ENCODE measurements around the gene JPH2.
"Not testable (repeated sequence)": the region's sequence is repeated elsewhere in the genome, so short reads cannot be mapped to it uniquely, and the experiment has no call there.

JPH2 gene
- 0 to 0.04 reads per million in 2 donors for total RNA-seq

DNA sequence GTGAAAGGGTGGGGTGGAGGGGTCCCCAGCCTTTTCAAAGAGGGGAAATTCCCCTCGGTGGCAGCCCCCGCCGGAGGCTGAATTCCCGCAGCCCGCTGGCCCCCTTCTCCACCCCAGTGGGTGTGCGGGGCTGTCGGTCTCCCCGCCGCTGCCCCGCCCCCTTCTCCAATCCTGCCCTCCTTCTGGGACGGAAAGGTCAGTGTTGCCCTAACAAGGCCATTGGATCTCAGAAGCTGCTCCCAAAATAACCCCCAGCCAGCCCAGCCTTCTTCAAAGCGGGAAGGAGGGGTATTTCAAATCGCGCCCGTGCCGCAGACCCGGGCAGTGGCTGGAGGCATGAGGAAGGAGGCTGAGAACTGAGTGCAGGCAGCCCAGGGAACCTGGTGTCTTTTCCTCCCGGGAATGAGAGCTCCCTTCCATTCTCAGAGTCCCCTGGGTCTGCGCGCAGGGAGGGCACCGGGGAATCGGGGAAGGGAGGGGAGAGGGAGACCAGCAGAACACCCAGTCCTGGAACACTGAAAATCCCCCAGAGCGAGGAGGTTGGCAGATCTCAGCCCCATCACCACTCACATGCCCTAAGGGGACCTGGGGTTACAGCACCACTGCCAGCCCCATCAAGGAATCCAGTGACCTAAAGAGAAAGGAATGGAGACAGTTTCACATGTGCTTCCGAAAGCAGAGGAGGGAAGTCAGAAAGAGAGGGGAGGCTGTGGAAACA is at the start of gene JPH2:
Gene JPH2, minus strand, starts transcription at position 135 of the 718 bp plus-strand sequence. CDS start 483 bp downstream, outside the sequence.
- no peak for DNase-seq

DNA sequence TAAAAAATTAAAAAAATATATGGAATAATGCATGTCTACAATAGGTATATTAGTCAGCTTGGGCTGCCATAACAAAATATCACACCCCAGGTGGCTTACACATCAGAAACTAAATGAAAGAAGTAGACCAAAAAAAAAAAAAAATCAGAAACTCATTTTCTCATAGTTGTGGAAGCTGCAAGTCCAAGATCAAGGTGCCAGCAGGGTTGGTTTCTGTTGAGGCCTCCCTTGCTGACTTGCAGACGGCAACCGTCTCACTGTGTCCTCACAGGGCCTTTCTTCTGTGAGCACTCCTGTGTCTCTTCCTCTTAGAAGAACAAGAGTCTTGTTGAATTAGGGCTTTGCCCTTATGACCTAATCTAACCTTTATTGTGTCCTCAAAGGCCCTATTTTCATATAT is 48.7 kb upstream of the JPH2 start:
- DNase-seq = no peak

DNA sequence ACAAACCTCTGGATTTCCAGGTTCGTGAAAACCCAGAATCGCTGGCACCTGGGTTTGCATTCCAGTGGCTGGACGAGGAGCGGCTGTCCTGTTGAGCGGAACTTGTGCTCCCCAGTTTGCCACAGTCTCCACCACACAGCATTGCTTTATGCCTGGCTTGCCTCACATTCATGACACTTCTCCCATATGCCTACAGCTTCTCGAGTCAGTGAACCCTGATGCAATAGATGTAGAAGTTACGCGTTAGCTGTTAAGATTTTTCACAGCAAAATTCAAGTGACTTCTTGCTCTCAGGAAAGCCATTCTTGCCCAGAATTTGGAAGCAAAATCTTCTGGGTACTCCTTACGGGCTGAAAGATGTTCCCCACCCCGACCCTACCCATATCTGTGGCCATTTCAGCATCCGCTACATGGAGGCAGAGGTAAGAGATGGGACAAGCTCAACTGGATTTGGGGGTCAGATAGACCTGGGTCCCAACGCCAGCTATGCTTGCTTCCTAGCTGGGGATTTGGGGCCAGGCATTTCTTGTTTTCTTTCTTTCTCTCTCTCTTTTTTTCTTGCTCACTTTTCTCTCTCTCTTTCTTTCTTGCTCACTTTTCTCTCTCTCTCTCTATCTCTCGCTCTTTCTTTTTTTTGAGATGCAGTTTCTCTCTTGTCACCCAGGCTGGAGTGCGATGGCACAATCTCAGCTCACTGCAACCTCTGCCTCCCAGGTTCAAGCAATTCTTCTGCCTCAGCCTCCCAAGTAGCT is 47.8 kb upstream of the JPH2 start:
- DNase-seq = no peak

DNA sequence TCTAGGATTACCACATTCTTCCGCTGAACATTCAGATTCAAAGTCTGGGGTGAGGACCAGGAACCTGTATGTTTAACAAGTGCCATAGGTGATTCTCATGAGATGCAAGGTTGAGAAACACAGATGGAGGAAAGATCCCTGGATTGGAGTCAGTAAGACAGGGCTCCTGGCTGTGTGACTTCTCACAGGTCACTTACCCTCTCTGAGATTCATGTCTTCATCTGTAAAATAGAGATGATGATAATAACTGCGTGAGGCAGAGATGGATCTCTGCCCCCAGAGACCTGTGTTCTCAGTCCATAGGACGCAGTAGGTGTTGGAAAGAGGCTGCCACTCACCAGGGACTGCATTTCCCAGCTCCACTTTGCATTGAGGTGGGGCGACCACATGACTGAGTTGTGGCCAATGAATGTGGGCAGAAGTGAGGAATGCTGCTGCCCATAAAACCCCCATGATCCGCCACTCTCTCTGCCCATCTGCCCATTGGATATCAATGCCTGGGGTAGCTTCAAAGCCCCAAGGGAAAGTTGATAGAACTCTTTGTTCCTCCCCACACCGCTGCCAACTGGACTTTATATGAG is 46.5 kb upstream of the JPH2 start:
- no peak for DNase-seq

DNA sequence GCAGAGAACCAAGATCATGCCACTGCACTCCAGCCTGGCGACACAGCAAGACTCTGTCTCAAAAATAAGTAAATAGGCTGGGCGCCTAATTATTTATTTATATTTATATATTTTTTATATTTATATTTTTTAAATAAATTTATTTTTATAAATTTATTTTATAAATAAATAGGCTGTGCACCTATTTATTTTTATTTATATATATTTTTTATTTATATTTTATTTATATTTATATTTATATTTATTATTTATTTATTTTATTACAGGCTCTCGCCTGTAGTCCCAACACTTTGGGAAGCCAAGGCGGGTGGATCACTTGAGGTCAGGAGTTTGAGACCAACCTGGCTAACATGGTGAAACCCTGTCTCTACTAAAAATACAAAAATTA is 45.5 kb upstream of the JPH2 start:
- DNase-seq = not testable (repeated sequence)

DNA sequence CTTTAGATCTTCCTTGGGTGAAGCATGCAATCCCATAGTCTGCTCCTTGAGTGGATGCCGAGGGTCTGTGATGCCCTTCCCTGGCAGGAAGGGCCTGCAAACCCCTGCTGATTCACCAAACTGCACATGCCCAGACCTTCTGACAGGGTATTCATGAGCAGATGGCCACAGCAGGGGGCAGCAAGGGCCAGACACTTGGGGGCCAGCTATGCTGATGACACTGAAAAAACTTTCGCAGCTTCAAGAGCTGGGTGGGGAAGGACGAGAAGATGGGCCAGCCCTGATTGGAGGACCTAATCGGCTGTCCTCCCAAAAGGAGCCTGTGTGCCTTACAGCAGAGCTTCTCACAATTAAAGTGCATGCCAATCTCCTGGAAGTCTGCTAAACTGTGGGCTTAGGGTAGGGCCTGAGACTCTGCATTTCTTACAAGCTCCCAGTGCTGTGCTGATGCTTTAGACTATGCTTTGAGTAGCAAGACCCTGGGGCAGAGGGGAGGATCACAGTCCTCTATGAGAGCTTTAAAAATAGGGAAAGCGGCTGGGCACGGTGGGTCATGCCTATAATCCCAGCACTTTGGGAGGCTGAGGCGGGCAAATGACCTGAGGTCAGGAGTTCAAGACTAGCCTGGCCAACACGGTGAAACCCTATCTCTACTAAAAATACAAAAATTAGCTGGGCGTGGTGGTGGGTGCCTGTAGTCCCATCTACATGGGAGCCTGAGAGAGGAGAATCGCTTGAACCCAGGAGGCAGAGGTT is 44.9 kb upstream of the JPH2 start:
- DNase-seq = no peak

DNA sequence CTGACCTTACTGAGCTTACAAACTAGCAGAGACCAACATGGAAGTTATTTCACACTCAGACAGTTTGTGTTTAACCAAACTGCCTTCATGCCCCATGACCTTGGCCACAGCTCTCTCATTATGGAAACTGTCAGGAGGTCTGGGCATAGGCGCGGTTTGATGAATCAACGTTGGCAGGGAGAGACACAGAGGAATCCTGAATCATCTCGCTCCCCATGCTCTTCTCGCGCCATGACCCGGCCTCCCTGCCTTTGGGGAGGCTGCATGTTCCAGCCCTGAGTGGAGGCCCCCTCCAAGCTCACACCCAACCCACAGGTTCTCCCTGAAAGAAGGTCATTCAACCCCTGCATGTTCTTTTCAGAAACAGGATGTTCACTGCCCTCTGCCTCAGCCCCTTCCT is 44.2 kb upstream of the JPH2 start:
- DNase-seq = no peak

DNA sequence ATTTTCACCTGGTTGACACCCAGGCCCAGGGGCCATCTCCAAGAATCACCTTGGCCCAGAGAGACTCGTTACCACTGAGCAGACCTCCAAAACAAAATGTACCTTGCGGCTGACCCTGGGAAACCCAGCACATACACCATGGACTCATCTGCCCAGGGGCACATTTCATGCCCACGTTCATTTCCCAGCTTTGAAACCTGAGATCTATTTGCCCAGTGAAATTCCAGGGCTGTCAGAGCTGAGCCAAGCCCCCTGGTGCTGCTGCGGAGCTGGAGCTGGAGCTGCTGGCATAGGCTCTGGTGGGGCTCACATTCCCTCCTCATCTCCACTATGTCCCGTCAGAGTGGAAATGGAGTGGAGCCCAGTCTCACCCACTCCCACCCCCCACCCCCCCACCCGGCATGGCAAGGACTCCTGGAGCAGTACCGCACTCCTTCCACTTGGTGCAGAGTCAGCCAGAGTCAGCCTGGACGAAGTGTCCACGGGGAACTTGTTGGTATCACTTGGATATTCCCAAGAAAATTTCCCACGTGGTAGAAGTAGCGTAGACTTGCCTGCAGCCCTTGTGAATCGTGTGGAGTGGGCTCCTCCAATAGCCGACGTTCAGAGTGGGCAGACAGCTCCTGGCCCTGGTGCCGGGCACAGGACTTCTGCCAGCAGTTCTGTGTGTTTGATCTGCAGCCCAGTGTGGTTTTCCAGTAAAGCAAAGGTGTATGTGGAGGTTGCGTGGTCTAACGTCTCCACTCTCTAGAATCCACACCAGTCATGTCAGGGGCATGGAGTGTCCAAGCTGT is 41.7 kb upstream of the JPH2 start:
- no peak for DNase-seq

DNA sequence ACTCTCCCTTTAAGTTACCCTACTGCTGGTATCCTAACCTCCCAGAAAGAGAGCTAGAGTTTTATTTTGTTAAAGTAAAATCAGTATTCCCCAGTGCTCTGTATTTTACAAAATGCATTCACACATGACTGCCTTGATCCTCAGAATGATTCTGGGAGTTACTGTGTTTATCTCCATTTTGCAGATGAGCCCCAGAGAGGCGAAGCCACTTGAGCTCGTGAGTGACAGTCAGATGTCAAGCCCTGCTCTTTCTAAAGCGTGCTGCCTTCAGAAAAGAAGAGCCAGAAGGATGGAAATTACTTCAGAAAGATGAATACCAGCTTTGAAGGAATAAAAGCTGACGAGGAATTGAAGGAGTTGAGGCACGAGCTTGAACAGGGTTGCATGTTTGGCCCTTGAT is 37.6 kb upstream of the JPH2 start:
- DNase-seq = no peak

DNA sequence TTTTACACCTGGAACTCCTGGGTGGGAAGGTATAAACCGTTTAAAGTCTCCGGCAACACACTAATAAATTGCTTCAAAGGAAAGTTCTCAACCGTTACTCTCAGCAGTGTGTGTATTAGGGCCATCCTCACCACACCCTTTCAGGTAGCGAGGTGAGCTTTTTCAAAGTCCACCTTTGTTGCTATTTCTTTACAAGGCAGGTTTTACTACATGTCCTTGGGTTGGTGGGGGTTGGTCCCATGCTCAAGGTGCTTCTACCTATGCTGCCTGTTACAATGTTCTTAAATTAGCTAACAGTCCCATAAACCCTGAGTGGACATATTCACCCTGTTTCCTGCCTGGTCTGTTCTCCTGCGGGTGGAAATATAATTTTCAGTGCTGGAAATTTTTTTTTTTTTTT is 36.7 kb upstream of the JPH2 start:
- no peak for DNase-seq

DNA sequence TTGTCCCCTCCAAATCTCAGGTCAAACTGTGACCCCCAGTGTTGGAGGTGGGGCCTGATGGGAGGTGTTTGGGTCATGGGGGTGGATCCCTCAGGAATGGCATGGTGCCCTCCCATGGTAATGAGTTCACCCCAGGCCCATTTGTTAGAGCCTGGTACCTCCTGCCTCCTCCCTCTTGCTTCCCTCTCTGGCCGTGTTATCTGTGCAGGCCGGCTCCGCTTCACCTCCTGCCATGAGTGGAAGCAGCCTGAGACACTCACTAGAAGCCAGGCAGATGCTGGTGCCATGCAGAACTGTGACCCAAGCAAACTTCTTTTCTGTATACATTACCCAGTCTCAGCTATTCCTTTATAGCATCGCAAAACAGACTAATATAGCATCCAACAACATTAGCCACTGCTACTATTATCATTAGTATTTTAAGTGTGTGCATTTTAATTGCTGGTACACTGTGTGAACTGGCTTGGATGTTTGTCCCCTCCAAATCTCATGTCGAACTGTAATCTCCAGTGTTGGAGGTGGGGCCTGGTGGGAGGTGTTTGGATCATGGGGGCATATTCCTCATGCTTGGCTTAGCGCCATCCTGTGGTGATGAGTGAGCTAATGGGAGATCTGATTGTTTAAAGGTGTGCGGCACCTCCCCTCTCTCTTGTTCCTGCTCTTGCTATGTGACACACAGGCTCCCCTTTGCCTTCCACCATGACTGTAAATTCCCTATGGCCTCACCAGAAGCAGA is 35.8 kb upstream of the JPH2 start:
- no peak for DNase-seq

DNA sequence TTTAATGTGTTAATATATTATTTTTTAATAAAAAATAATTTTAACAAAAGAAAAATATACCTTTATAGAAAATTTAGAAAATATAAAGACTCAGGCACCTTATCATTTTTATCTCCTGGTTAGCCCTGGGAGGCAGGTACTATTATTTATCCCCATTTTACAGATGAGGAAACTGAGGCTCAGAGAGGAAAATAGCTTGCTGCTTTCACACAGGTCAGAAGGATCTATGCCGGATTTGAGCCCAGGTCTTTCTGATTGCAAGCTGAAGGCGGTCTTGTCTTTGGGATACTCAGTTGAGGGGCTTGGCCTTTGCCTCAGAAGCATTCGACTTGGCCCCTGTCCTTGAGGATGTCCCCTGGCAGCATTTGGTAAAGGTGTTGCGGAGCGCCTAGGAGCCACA is 35.0 kb upstream of the JPH2 start:
- no peak for DNase-seq

DNA sequence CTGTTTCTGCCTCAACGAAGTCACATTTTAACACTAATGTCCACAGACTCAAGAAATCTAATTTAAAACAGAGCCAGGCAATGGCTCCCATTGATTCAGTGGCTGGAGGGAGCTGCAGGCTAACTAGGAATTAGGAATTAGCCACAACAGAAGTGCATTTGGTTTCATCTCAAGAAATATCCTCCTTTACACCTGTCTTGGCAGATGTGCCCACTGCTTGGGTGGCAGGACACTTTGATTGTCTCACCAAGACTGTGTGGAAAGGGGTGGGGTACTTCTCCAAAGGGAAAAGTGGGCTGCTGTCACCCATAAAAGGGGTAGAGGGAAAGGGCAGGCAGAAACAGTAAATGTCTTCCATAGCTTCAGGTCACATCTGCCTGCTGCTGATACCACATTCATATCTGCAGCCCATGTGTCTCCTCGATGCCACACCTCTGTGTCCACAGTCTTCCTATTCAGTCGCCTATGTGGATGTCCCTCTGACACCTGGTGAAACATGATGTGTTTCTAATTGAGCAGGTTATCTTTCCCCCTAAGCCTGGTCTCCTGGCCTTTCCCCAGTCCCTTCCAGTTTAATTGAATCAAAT is 34.5 kb upstream of the JPH2 start:
- DNase-seq = no peak

DNA sequence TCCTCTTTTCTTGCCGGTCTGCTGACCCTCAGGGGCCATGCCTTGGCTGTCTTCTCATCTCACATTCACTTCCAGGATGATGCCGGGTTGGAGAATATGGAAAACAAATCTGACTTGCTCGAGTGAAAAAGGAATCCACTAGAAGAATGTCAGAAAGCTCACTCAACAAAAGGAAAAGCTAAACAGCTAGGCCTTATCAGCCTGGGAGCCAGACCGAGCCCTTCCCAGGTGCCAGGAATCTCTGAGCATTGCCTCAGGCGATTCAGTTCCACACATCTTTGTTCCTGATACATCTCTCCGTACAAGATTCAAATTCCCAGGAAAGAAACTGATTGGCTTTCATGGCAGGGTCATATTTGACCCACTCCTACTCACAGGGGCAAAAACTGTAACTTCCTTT is 32.8 kb upstream of the JPH2 start:
- no peak for DNase-seq

DNA sequence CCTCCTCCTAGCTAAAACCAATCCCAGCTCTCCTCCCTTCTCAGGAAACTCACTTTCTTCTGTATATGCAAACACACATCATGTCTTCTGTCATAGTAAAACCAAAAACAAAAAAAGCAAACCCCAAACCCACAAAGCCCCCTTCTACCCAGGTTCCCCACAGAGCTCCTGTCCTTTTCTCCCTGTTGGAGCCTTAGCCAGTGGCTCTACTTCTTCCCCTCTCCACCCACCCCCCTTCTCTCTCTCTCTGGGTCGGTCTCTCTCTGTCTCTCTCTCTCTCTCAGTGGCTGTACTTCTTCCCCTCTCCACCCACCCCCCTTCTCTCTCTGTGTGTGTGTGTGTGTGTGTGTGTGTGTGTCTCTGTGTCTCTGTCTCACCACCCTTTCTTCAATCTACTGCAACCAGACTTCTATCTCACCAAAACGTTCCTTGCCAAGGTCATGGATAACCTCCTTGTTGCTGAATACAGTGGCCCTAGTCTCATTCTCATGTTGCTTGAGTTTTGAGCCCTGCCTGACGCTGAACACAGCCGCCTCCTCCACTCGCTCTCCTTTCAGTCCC is 32.3 kb upstream of the JPH2 start:
- no peak for DNase-seq

DNA sequence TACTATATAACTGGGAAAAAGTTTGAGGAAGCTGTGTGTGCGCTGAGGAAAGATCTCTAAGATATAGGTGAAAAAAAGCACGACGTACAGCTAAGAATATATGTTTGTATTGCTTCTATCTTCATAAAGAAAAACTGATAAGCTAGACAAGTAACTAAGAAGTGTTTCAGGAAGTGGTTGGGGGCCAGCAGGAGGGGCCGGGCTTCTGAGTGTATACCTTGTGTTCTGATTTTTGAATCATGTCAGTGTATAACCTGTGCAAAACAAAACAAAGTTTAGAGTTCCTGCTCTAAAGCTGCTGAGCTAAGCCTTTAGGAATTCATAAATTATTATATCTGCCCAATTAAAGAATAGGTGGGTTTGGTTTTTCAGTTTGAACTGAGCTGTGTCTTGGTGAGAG is 31.5 kb upstream of the JPH2 start:
- no peak for DNase-seq

DNA sequence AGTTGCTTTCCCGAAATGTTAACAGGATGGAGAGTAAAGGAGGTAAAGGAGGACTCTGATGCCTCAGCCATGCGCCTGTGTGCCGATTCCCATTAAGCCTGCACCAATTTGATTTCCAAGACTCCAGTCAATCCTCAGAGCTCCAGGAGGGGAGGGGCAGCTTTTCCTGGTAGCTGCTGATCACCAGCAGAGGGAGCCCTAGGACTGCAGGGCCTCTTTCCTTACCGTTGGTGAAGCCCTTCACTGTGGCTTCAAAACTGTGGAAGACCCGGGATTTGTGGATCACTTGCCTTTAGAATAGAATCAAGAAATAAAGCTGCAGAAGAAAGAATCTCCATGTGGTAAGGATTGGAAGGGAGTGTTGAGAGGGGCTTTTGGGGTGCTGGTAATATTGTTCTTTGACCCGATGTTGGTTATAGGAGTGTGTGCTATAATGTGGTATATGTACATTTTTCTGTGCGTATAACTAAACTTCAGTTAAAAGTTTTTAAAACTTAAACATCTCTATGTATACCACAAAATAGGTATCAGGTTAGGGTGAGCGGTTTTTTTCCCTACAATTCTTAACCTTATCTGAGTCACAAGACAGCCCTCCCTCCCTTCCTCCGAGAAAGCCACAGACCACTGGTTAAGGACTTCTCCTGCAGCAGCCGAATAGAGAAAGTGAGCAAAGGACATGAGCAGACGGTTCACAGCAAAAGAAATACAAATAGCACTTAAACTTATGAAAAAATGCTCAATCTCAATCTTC is 30.5 kb upstream of the JPH2 start:
- DNase-seq = no peak

DNA sequence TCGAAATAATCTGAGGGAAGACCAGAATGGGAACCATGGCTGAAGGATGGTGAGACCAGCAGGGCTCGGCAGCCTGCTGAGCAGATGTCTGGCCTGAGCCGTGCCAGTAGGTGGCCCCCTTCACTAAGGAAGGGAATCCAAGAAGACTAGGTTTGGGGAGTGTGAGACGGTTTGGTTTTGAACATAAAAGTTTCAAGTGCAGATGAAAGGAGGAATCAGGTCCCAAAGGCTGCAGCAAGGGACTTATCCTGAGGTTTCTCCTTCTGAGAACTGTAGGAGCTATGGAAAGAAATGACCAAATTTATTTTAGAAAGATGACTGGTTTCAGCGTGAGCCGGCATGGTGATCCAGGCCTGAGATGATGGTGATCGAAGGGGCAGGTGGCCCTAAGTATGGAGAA is 28.1 kb upstream of the JPH2 start:
- no peak for DNase-seq

DNA sequence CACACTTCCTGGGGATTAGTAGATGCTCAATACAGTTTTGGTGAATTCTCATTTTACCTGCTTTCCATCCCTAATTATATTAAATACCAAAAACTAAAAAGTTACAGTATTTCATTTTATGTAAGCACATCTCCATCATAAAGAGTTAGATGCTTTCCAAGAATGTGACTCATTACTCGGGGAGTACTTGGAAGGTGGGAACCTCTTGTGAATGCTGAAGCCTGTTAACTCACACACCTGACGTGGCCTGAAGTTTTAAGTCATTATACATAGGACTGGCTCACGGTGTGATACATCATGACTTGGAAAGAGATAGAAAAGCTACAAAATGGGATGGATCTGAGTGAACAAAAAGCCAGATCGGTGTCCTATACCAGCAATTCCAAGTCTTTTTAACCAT is 25.8 kb upstream of the JPH2 start:
- DNase-seq = no peak

Measured in activated gamma-delta T cell (primary cell).